Spleen (tissue), 11 donors: ENCODE results near the gene SPG11. TPM values are rescaled to one million over a fixed set of nuclear protein-coding genes. Genes with fewer than 3 reads are reported as not detected.

Experiments
- DNase-seq: peaks from one replicate; pipeline ENCODE4 v3.0.0-alpha.2; 2020
- H3K27ac ChIP-seq, 8 donors: fragments of 200-600 bp; sonication (generic) in 7 of 8; 1 replicate in 4 of 8; 2 replicates in 4 of 8; pipeline versions ENCODE4 v1.5.0 to v1.8.0; 2016 to 2021; ENCODE audit warnings: inconsistent platforms in 4 of 8, mild to moderate bottlenecking in 4 of 8, moderate library complexity in 1 of 8
- H3K27me3 ChIP-seq, 7 donors: fragments of 200-600 bp; sonication (generic) in 6 of 7; replicated peaks in 1 of 7; 1 replicate in 4 of 7; 2 replicates in 3 of 7; pipeline versions ENCODE4 v1.5.0 to v1.8.0; 2016 to 2021; ENCODE audit warnings: inconsistent platforms in 3 of 7, mild to moderate bottlenecking in 1 of 7
- H3K36me3 ChIP-seq, 6 donors: fragments of 200-600 bp; sonication (generic) in 5 of 6; 1 replicate in 4 of 6; 2 replicates in 2 of 6; pipeline versions ENCODE4 v1.5.0 to v1.8.0; 2016 to 2021; ENCODE audit warnings: inconsistent platforms in 2 of 6
- H3K4me1 ChIP-seq, 6 donors: fragments of 200-600 bp; sonication (generic) in 5 of 6; 1 replicate in 3 of 6; 2 replicates in 3 of 6; pipeline versions ENCODE4 v1.5.0 to v1.8.0; 2016 to 2021; ENCODE audit warnings: inconsistent platforms in 3 of 6
- H3K4me3 ChIP-seq, 8 donors: fragments of 200-600 bp; sonication (generic) in 7 of 8; 1 replicate in 4 of 8; 2 replicates in 4 of 8; pipeline versions ENCODE4 v1.5.0 to v1.8.0; 2016 to 2021; ENCODE audit warnings: inconsistent platforms in 4 of 8, mild to moderate bottlenecking in 4 of 8, moderate library complexity in 2 of 8
- H3K9me3 ChIP-seq, 8 donors: fragments of 200-600 bp; sonication (generic) in 7 of 8; 1 replicate in 4 of 8; 2 replicates in 4 of 8; pipeline versions ENCODE4 v1.5.0 to v1.8.0; 2016 to 2021; ENCODE audit warnings: inconsistent platforms in 4 of 8
- POLR2A ChIP-seq, 3 donors: fragments of 450-650 bp; IDR thresholded peaks; one replicate each; pipeline ENCODE4 v1.5.1; 2017; ENCODE audit warnings: antibody characterized with exemption in 3 of 3, mild to moderate bottlenecking in 1 of 3
- POLR2AphosphoS5 ChIP-seq, 3 donors: sonication (generic); formaldehyde crosslinking; IDR thresholded peaks; one replicate each; pipeline ENCODE4 v1.5.1; 2017; ENCODE audit warnings: antibody characterized with exemption in 3 of 3
- WGBS, 5 donors: extraction: QIAGEN DNeasy Blood & Tissue Kit in 3 of 5; methylation state at CpG; one replicate each; pipeline versions ENCODE4 v1.1.5 to v1.1.7; 2013 to 2018; 5-methylcytosine and 5-hydroxymethylcytosine counted together
- intact Hi-C: fragments of 100-400 bp; cut with DNase I; formaldehyde crosslinking; loops from one replicate; pipeline ENCODE4 v1.15.0; 2023; ENCODE audit warnings: low total_unique reads
- polyA plus RNA-seq, 3 donors: library from polyadenylated mRNA; stranded (reverse); fragments of 200-250 nt; gene quantifications; one replicate each; pipeline ENCODE4 v1.2.1, GENCODE V29; 2013
- total RNA-seq, 7 donors: library from RNA; depleted of rRNA in 3 of 7; stranded (reverse); fragments of >200 nt in 3 of 7; fragmentation: NEBNext Ultra II Directional in 4 of 7; extraction: Animal tissue kit (Norgen Biotek cat#: 25700) in 4 of 7; gene quantifications; one replicate each; pipeline versions ENCODE4 v1.1.0 to v1.2.1, GENCODE V29; 2016 to 2021
- TF ChIP-seq, protein P1 (sequence below), 11 experiments: fragments of 200-600 bp in 7 of 11; fragments of 450-650 bp in 4 of 11; sonication (generic) in 4 of 11; IDR thresholded peaks in 8 of 11; conservative IDR thresholded peaks in 3 of 11; 1 replicate in 7 of 11; 2 replicates in 4 of 11; pipeline versions ENCODE4 v1.4.0 to v1.8.0; 2016 to 2021; ENCODE audit warnings: antibody characterized with exemption in 11 of 11, inconsistent platforms in 4 of 11, mild to moderate bottlenecking in 1 of 11
- donor health status: healthy with polysubstance abuse.
- donor health status: DM: no; HTN: no; CAD: no; lungs with moderate emphysema.
- donor health status: DM: no; HTN: no; CAD: no.
- donor health status: Bipolar disorder and iron deficiency.
- donor health status: healthy.
- donor health status: DM: no; HTN: no; CAD: no.
- donor health status: DM: yes; HTN: yes; CAD: no.

Gene SPG11
- total and polyA plus RNA-seq, 10 donors = 37.4 to 218 (median 143) TPM

DNA sequence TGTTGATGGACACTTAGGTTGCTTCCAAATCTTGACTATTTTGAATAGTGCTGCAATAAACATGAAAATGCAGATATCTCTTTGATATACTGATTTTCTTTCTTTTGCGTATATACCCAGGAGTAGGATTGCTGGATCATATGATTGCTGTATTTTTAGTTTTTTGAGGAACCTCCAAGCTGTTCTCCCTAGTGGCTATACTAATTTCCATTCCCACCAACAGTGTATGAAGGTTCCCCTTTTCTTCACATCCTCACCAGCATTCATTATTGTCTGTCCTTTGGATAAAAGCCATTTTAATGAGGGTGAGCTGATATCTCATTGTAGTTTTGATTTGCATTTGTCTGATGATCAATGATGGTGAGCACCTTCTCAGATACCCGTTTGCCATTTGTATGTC is 35.2 kb upstream of the SPG11 start:
- intact Hi-C loops = no loop called here
- no peaks in the 10 kb centered on the region for H3K27me3 ChIP-seq
- no peak overlapping the region for H3K27ac ChIP-seq
- peaks cover 0 to 6% (median 0%) of the 10 kb centered on the region in 6 donors for H3K4me1 ChIP-seq
- H3K9me3 ChIP-seq = peaks cover 0 to 42% (median 22%) of the 10 kb centered on the region in 8 donors
- TF ChIP-seq POLR2A (IDR thresholded peaks at IDR 0.05) (no peak), POLR2AphosphoS5 (IDR thresholded peaks at IDR 0.05) (no peak)
- TF ChIP-seq, protein P1, sequence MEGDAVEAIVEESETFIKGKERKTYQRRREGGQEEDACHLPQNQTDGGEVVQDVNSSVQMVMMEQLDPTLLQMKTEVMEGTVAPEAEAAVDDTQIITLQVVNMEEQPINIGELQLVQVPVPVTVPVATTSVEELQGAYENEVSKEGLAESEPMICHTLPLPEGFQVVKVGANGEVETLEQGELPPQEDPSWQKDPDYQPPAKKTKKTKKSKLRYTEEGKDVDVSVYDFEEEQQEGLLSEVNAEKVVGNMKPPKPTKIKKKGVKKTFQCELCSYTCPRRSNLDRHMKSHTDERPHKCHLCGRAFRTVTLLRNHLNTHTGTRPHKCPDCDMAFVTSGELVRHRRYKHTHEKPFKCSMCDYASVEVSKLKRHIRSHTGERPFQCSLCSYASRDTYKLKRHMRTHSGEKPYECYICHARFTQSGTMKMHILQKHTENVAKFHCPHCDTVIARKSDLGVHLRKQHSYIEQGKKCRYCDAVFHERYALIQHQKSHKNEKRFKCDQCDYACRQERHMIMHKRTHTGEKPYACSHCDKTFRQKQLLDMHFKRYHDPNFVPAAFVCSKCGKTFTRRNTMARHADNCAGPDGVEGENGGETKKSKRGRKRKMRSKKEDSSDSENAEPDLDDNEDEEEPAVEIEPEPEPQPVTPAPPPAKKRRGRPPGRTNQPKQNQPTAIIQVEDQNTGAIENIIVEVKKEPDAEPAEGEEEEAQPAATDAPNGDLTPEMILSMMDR (IDR thresholded peaks at IDR 0.05 in 8 of 11, conservative IDR thresholded peaks at IDR 0.05 in 3 of 11) = no peak
- no peaks in the 10 kb centered on the region for H3K36me3 ChIP-seq
- 85 to 95% (median 88%) methylated on average over 2 of the region's 2 CpGs for WGBS, 5 donors
- DNase-seq = no peak
- no peak overlapping the region for H3K4me3 ChIP-seq

DNA sequence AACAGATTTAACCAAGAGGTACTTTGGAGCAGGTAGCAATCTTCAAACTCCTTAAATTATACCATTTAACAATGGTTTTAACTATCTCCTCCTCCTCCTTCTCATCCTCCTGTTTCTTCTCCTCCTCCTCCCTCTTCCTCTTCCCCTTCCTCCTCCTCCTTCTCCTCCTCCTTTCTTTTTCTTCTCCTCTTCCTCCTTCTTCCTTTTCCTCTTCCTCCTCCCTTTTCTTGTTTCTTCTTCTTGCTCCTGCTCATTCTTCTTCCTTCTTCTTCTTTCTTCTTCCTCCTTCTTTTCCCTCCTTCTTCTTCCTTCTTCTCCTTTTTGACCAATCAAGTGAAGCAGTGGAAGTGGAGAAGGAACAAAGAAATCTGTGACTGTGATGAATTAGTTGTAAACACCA is 33.6 kb upstream of the SPG11 start:
- H3K27ac ChIP-seq = peak overlapping the region in 1 of 8 donors; percentile 6
- no peak overlapping the region for H3K4me3 ChIP-seq
- peaks cover 0 to 27% (median 20%) of the 10 kb centered on the region in 8 donors for H3K9me3 ChIP-seq
- no peaks in the 10 kb centered on the region for H3K36me3 ChIP-seq
- peaks cover 0 to 6% (median 0%) of the 10 kb centered on the region in 6 donors for H3K4me1 ChIP-seq
- TF ChIP-seq, protein P1 (IDR thresholded peaks at IDR 0.05 in 8 of 11, conservative IDR thresholded peaks at IDR 0.05 in 3 of 11) = no peak
- TF ChIP-seq POLR2A (IDR thresholded peaks at IDR 0.05) (no peak), POLR2AphosphoS5 (IDR thresholded peaks at IDR 0.05) (no peak)
- H3K27me3 ChIP-seq = no peaks in the 10 kb centered on the region
- no peak for DNase-seq
- intact Hi-C loops = no loop called here

DNA sequence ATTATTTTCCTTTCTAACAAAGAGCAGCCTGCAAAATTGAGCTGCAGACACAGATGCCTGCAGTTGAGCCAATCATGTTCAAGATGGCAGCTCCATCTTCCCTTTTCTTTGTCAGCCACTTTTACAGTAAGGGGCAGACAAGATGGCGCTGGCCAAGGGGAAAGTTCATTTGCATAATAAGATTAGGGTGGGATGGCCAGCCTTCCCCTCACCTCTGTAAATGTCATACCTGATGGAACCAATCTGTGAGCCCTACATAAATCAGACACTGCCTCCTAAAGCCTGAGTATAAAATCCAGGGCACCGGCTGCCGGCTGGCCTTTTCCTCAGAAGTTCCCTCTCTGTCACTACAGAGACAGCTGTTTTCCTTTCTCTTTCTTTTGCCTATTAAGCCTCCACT is 31.8 kb upstream of the SPG11 start:
- intact Hi-C loops = no loop called here
- Histone ChIP-seq H3K4me3 (no peak overlapping the region), H3K9me3 (peaks cover 0 to 17% (median 7%) of the 10 kb centered on the region in 8 donors), H3K27ac (peak overlapping the region in 5 of 8 donors; percentile 8 to 50 (median 22)), H3K4me1 (peaks cover 0 to 12% (median under 1%) of the 10 kb centered on the region in 6 donors), H3K36me3 (no peaks in the 10 kb centered on the region), H3K27me3 (no peaks in the 10 kb centered on the region)
- WGBS, 5 donors = 79 to 88% (median 85%) methylated on average over 3 of the region's 3 CpGs
- no peak for DNase-seq
- TF ChIP-seq, protein P1 (IDR thresholded peaks at IDR 0.05 in 8 of 11, conservative IDR thresholded peaks at IDR 0.05 in 3 of 11) = no peak
- TF ChIP-seq POLR2AphosphoS5 (IDR thresholded peaks at IDR 0.05) = no peak
- no peak for TF ChIP-seq POLR2A (IDR thresholded peaks at IDR 0.05)

DNA sequence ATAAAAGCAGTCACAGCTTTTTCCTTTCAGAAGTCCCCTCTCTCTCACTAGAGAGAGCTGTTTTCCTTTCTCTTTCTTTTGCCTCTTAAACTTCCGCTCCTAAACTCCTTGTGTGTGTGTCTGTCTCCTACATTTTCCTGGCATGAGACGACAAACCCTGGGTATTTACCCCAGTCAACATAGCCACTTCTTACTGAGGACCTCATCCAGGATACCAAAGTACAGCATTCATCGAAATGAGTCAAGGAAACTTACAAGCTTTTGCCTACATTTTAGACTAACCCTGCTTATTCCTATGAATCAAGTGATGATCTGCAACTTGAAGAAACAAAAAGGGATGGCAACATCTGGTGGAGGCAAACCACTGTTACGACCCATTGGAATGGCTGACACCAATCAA is 31.0 kb upstream of the SPG11 start:
- intact Hi-C loops = no loop called here
- 88 to 92% (median 91%) methylated on average over 4 of the region's 4 CpGs for WGBS, 5 donors
- TF ChIP-seq, protein P1 (IDR thresholded peaks at IDR 0.05 in 8 of 11, conservative IDR thresholded peaks at IDR 0.05 in 3 of 11) = no peak
- TF ChIP-seq POLR2AphosphoS5 (IDR thresholded peaks at IDR 0.05) (no peak), POLR2A (IDR thresholded peaks at IDR 0.05) (no peak)

More for the DNA sequence above, 31.0 kb upstream of the SPG11 start:
- DNase-seq = no peak
- Histone ChIP-seq H3K36me3 (no peaks in the 10 kb centered on the region), H3K27ac (peak overlapping the region in 2 of 8 donors; percentile 0 to 13), H3K27me3 (no peaks in the 10 kb centered on the region), H3K9me3 (peaks cover 0 to 8% (median 2%) of the 10 kb centered on the region in 8 donors), H3K4me3 (no peak overlapping the region), H3K4me1 (peaks cover 0 to 19% (median 2%) of the 10 kb centered on the region in 6 donors)
